Stimulated activated naive CD8-positive, alpha-beta T cell treated with anti-CD3 and anti-CD28 coated beads, Interleukin-15, Interleukin-2, amounts not matched to agents 100 U/mL and 50 U/mL, for 24 hours (primary cell): ENCODE results near the gene RBBP8NL.

Source experiments
- ATAC-seq: fragments of 150-1000 bp; cut with Tn5 transposase; one replicate; pipeline ENCODE4 v1.10.0; 2021
- DNase-seq: peaks from one replicate; pipeline ENCODE4 v3.0.0; 2021

The RBBP8NL gene

DNA sequence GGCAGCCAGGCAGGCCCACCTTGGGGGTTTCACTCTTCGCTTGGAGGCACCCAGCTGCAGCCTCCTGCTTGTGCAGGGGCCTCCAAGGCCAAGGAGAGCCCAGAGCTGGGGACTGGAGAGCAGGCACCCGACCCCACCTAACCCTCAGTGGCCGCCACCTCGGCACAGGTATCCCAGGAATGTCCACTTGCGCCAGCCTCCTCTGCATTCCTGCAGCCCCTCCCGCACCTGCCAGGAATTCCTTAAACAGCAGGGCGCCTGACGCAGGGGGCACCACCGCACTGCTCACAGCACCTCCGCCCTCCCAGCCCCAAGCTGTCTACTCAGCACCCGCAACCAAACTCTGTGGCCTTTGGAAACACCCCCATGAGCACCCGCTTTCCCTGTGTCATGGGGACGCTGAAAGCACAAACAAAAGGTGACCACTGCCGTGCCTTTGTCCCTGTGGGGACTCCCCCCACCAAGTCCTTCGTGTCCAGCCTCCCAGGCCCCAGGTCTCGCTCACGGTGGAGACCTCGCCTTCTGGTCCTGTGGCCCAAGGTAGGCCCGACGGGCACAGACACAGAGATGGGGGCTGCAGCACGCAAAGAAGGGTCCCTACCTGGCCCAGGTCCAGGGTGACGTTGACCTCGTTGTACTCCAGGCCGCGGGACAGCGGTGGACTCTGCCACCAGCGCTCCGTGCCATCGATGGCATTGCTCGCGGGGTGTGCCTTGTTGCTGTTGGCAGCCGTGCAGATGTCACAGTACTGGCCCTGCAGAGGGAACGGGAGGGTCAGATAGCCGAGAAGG lies 65.3 kb downstream of the RBBP8NL start:
- DNase-seq (no peak), ATAC-seq (no peak)

DNA sequence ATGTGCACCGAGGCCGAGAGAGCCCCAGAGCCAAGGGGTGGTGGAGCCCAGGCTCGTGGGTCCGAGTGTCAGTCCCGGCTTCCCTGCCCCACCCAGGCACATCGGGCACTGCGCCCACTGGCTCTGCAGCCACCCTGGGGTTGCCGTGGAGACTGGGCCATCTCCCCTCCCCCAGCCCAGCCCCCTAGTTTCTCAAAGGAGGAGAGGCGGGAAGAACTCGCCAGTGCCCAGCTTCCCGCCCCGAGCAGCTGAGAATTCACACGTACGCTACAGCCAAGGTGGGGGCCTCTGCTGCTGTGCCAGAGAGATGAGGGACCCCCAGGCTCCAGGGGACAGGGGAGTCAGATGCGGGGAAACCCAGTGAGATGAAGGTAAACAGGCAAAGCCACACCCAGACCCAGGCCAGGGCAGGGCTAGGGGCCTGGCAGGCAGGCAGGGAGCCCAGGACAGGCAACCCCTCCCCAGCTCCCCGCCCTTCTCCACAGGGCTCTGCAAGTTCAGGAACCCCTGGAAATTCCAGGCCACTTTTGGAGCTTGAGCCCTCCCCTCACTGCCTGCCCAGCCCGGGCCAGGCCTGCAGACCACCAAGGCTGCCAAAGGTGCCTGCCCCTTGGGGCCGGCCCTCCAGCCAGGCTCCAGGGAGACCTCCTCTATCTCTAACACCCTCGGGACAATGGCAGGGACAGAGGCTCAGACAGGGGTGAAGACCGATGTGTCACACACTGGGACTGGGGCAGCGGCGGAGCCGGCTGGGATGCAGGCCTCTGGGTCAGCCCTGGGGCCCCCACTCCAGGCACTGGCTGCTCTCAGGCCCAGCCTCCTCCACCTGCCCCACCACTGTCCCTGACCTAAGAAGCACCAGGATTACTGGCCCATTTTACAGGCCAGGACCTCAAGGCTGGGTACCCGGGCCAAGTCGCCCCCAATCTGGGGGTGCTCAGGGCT lies 66.2 kb downstream of the RBBP8NL start:
- ATAC-seq = no peak
- no peak for DNase-seq
